ENCODE results near the gene CEP126. TPM values are rescaled to one million over a fixed set of nuclear protein-coding genes. Genes with fewer than 3 reads are reported as not detected.

Gene CEP126
- total RNA-seq, 1 donor from 2014 or later, result 9.6 TPM

GRCh38 chr11:101872171-101872882, 42.5 kb upstream of the CEP126 start:
- H3K4me3 ChIP-seq, result no peak overlapping the region
- intact Hi-C loops (cut with DNase I), result no loop called here
- TF ChIP-seq CTCF (IDR thresholded peaks at IDR 0.05) (no peak), POLR2AphosphoS5 (IDR thresholded peaks at IDR 0.05; ENCODE audit: insufficient read depth in 1 of 2, low read depth in 1 of 2) (no peak), POLR2A (IDR thresholded peaks at IDR 0.05) (no peak)
- no peaks in the 10 kb centered on the region for H3K9me3 ChIP-seq
- no peaks in the 10 kb centered on the region for H3K4me1 ChIP-seq
- no peaks in the 10 kb centered on the region for H3K27me3 ChIP-seq
- no peak overlapping the region for H3K27ac ChIP-seq
- H3K36me3 ChIP-seq, result no peaks in the 10 kb centered on the region
- no peak for DNase-seq (ENCODE audit: extremely low spot score in 2 of 2)

GRCh38 chr11:101880222-101880621, 34.6 kb upstream of the CEP126 start:
- H3K36me3 ChIP-seq, result no peaks in the 10 kb centered on the region
- no peak for TF ChIP-seq POLR2AphosphoS5 (IDR thresholded peaks at IDR 0.05; ENCODE audit: insufficient read depth in 1 of 2, low read depth in 1 of 2)
- TF ChIP-seq POLR2A (IDR thresholded peaks at IDR 0.05), result no peak
- TF ChIP-seq CTCF (IDR thresholded peaks at IDR 0.05), result no peak
- no peak for DNase-seq (ENCODE audit: extremely low spot score in 2 of 2)
- intact Hi-C loops (cut with DNase I), result no loop called here
- no peak overlapping the region for H3K4me3 ChIP-seq
- H3K27ac ChIP-seq, result no peak overlapping the region
- H3K4me1 ChIP-seq, result no peaks in the 10 kb centered on the region
- no peaks in the 10 kb centered on the region for H3K9me3 ChIP-seq
- H3K27me3 ChIP-seq, result no peaks in the 10 kb centered on the region

- Histone ChIP-seq H3K27ac (no peak overlapping the region), H3K4me1 (no peaks in the 10 kb centered on the region), H3K36me3 (no peaks in the 10 kb centered on the region), H3K27me3 (no peaks in the 10 kb centered on the region), H3K9me3 (no peaks in the 10 kb centered on the region), H3K4me3 (no peak overlapping the region)
- TF ChIP-seq POLR2AphosphoS5 (IDR thresholded peaks at IDR 0.05; ENCODE audit: insufficient read depth in 1 of 2, low read depth in 1 of 2) (no peak), POLR2A (IDR thresholded peaks at IDR 0.05) (no peak), CTCF (IDR thresholded peaks at IDR 0.05) (no peak)
- DNase-seq (ENCODE audit: extremely low spot score in 2 of 2), result no peak
- intact Hi-C loops (cut with DNase I), result no loop called here
These were observed 33.2 kb upstream of the CEP126 start for GRCh38 chr11:101881586-101881985.

GRCh38 chr11:101885631-101886030, 29.2 kb upstream of the CEP126 start:
- intact Hi-C loops (cut with DNase I), result no loop called here
- DNase-seq (ENCODE audit: extremely low spot score in 2 of 2), result no peak
- no peaks in the 10 kb centered on the region for H3K9me3 ChIP-seq
- TF ChIP-seq POLR2A (IDR thresholded peaks at IDR 0.05), result no peak
- no peak for TF ChIP-seq CTCF (IDR thresholded peaks at IDR 0.05)
- TF ChIP-seq POLR2AphosphoS5 (IDR thresholded peaks at IDR 0.05; ENCODE audit: insufficient read depth in 1 of 2, low read depth in 1 of 2), result no peak
- peak overlapping the region; percentile 13 for H3K27ac ChIP-seq
- no peaks in the 10 kb centered on the region for H3K4me1 ChIP-seq
- no peaks in the 10 kb centered on the region for H3K27me3 ChIP-seq
- no peak overlapping the region for H3K4me3 ChIP-seq
- no peaks in the 10 kb centered on the region for H3K36me3 ChIP-seq

GRCh38 chr11:101889767-101890166, 25.0 kb upstream of the CEP126 start:
- TF ChIP-seq POLR2A (IDR thresholded peaks at IDR 0.05), result no peak
- TF ChIP-seq CTCF (IDR thresholded peaks at IDR 0.05), result no peak
- no peak for TF ChIP-seq POLR2AphosphoS5 (IDR thresholded peaks at IDR 0.05; ENCODE audit: insufficient read depth in 1 of 2, low read depth in 1 of 2)
- H3K9me3 ChIP-seq, result no peaks in the 10 kb centered on the region
- intact Hi-C loops (cut with DNase I), result no loop called here
- no peak overlapping the region for H3K4me3 ChIP-seq
- DNase-seq (ENCODE audit: extremely low spot score in 2 of 2), result no peak
- H3K4me1 ChIP-seq, result no peaks in the 10 kb centered on the region
- H3K27me3 ChIP-seq, result no peaks in the 10 kb centered on the region
- H3K36me3 ChIP-seq, result no peaks in the 10 kb centered on the region
- H3K27ac ChIP-seq, result no peak overlapping the region
